RPMI7951 (cell line): ENCODE data around the gene ARPP19. TPM values are rescaled to one million over a fixed set of nuclear protein-coding genes. Genes with fewer than 3 reads are reported as not detected.
"Not testable (repeated sequence)": the region's sequence is repeated elsewhere in the genome, so short reads cannot be mapped to it uniquely, and the experiment has no call there.

ENCODE experiments used
- DNase-seq: peaks from one replicate; pipeline ENCODE4 v3.0.0-alpha.2; 2012; ENCODE audit warnings: low read depth
- total RNA-seq: library from RNA; depleted of rRNA; stranded (reverse); fragments of >200 nt; shearing (Covaris generic); gene quantifications from 2 replicates; pipeline ENCODE4 v1.2.3, GENCODE V29; 2014

ARPP19 gene
- total RNA-seq, 1 experiment from 2014 or later, result 177 TPM

- DNase-seq, result no peak
Measured at GRCh38 chr15:52551762-52552161, 17.1 kb downstream of the ARPP19 start.

DNA sequence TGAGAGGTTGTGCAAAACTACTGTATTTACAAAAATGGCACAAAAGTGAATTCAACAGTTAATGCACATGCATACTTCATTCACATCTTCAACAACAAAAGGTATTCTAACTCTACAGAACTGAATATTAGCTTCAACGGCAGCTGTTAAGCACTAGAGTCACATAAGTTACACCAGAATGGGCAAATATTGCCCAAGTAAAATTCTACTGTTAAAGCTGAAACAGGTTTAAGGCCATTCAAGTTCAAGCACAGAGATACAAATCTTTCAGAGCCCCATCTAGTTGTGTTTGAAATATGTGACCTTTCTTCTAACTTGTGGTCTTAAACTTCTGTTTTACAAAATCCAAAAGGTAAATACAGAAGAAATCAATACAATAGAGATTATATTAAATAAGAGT is 17.6 kb downstream of the ARPP19 start:
- not testable (repeated sequence) for DNase-seq

DNA sequence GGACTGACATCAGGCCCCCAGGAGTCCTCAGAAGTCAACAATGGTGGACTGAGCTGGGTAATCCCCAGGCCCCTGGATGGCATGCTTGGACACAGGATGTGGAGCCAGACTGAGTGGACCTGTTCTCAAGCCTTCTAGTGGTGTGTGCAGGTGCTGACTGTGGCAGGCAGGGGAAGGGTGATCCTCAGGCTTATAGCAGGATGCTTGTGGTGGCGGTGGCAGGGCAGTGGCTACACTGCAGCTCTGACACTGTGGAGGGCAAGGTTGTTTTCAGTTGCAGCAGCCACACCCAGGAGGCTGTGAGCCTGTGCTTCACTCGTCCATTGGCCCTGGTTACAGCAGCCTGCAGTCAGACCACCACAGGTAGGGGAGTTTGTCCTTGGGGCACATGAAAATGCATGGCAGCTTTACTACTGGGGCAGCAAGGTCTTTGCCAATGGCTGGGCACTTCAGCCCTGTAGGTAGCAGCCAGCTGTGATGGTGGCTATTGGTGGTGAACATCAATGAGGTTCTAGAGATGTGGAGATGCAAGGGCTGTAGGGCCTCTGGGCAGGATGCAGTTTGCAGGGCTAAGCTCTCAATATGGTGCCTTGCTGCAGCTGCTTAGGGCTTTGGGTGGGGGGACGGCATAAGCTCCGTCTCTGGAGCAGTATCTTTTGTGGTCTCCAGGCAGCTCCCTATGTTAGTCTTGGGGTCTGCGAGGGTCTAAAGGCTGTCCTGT is 22.6 kb downstream of the ARPP19 start:
- DNase-seq, result no peak

DNA sequence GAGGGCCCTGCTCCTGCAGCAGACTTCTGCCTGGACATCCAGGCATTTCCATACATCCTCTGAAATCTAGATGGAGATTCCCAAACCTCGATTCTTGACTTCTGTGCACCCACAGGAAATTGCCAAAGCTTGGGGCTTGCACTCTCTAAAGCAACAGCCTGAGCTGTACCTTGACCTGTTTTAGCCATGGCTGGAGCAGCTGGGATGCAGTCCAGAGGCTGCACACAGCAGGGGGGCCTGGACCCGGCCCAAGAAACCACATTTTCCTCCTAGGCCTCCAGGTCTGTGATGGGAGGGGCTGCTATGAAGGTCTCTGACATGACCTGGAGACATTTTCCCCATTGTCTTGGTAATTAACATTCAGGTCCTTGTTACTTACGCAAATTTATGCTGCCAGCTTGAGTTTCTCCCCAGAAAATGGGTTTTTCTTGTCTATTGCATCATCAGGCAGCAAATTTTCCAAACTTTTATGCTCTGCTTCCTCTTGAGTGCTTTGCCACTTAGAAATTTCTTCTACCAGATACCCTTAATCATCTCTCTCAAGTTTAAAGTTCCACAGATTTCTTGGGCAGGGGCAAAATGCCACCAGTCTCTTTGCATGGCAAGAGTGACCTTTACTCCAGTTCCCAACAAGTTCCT is 28.3 kb downstream of the ARPP19 start:
- DNase-seq, result no peak

GRCh38 chr15:52537459-52537858 is 31.4 kb downstream of the ARPP19 start:
- no peak for DNase-seq

DNA sequence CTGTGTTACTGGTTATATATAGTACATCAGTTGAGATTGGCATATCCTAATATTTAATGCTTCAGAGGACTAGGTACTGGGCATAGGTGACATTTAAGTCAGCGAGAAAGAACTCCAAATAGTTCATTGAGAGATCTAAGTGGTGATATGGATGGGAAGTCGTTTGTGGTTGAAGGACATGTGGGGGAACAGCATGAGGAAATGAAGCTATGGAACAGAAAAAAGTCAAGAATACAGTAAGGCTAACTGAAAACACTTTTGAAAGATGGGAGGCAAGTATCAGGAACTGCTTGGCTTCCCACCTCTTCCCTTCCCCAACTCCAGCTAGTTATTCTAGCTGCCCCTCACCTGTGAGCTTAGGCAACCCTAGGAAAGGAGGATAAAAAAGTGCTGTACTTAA is 36.4 kb downstream of the ARPP19 start:
- no peak for DNase-seq

DNA sequence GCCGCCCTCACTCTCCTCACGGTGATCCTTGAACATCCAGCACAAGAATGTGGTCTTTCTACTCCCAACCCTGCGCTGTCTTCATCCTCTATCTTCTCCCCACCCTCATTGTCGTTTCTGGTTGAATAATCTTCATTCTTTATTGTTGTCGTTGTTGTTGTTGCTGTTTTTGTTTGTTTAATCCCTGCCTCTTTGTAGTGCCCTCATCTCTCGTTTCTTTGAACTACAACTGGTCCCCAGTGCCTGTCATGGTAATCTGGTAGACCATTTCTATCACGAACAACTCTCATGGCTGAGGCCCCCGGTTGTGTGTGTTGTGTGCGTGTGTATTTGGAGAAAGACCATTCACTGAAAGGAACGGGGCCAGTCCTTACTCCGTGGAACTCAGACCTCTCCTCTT is 38.9 kb downstream of the ARPP19 start:
- no peak for DNase-seq

- DNase-seq, result no peak
Measured at GRCh38 chr15:52529341-52529924, 39.4 kb downstream of the ARPP19 start.

DNA sequence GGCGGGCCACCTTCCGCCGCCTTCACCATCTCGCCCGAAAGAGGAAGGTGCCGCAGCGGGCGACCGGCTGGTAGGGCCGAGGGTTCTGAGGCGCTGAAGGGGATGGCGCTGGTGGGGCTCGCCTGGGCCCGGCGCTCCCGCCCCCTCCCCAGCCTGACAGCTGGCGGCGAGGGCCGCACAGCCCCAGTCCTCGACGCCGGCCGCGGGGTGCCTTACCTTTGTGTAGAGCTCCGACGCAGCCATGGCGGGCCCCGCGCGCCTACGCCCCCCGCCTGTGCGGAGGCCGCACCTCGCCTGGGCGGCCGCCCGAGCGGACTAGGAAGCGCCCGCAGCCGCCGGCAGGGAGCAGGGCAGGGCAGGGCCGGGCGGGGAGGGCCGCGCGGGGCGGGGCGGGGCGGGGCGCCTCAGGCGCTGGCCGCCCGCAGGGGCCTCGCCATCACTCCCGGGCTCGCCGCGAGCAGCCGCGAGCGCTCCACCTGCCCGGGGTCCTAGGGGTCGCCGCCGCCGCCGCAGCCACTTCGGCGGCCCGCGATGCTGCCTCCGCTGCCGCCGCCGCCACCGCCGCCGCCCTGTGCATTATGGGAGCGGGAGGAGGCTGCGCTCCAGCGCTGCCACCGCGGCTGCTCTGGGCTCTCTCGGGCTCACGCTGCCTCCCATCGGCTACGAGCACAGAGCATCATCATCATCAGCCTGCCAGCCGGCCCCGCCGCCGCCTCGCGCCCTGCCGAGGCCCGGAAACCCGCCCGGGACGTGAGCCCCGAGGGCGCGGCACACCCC is 40.1 kb downstream of the ARPP19 start, which contains the start of gene MYO5A:
Gene MYO5A (minus strand): TSS at position 317 of the 777 bp plus-strand sequence. CDS start 74 bp downstream, at position 243.
- DNase-seq, result peak; percentile 84

DNA sequence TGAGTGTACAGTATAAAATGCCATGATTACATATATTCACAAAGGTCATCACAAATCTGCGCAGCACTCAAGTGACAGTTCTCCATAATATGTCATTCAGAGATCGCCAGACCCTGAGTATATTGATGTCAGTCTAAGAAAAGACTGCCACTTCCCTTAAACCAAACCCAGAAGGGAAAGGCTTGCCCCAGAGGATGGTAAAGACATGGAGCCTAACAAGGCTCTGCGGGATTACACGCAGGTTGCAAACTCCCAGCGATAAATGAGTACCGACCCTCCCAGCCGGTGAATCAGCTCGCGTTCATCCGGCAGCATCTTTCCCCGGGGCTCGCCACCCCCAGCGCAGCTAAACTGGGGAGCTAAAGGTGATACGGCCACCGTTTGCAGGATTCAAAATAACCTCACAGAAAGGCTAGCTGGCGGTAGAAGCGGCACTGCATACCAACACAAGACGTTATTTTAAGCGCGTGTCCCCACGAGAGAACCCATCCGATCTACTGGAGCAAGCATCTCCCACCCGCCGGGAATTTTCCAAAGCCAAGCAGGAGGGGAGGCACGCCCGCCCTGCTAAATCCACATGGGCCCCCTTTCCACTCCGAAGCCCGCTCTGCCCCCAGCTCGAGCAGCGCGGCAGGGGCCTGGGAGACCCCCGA is 40.8 kb downstream of the ARPP19 start:
- peak; percentile 56 for DNase-seq

GRCh38 chr15:52527196-52527910 is 41.5 kb downstream of the ARPP19 start:
- no peak for DNase-seq

- DNase-seq, result no peak
Measured at GRCh38 chr15:52524223-52525136, 44.4 kb downstream of the ARPP19 start.

- no peak for DNase-seq
Measured at GRCh38 chr15:52523647-52524046, 45.2 kb downstream of the ARPP19 start.

GRCh38 chr15:52523192-52523591 is 45.6 kb downstream of the ARPP19 start:
- peak; percentile 67 for DNase-seq

DNA sequence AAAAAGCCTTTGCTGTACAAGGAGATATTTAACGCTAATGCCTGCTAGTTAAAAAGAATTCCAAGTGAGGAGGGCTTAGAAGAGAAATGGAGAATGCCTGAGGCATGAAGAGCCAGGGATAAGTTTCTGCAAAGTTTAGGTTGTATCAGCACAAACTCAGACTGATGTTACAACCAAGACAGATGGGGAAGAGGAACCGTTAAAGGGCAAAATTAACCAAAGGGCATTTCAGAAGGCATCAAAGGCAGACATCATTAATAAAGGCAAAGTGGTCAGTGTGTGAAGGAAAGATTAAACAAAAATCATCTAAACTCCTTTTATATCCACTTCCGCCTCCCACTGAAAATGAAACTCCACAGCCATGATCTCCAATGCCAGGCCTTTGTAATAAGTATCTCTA is 47.1 kb downstream of the ARPP19 start:
- no peak for DNase-seq

GRCh38 chr15:52520421-52520820 is 48.4 kb downstream of the ARPP19 start:
- DNase-seq, result no peak

DNA sequence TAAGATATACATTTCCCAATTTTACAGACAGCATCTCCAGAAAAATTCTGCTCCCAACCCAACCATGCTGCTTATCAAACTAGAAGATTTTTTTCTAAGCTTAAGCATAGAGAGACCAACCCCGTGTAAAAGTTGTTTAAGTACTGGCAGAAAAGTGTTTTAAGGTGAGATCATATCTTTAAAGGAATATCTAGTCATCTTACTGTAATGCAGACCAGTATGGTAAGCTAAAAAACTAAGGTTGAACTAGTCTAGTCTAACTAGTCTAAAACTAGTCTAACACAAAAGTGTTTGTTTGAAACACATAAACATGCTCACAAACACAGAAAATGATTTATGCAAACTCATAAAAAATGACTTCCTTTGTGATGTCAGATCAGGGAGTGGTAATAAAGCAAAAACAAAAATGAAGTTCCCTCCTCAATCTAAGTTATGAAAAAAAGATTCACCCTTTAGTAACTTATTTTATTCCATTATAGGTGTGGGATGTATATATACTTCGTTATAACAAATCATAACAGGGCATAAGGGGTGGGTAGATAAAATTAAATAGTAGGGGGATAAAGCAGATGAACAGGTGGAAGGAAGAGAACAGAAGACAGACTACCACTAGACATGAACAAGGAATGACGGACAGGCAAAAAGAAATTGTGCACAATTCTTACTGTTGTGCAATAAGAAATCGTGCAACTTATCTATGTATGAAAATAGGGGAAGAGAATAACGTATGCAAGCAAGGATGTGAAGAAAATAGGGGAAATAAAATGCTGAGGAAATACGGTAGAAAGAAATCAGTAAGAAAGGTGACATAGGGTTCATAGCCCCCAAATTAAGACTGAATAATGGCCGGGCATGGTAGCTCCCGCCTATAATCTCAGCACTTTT is 50.1 kb downstream of the ARPP19 start:
- no peak for DNase-seq

DNA sequence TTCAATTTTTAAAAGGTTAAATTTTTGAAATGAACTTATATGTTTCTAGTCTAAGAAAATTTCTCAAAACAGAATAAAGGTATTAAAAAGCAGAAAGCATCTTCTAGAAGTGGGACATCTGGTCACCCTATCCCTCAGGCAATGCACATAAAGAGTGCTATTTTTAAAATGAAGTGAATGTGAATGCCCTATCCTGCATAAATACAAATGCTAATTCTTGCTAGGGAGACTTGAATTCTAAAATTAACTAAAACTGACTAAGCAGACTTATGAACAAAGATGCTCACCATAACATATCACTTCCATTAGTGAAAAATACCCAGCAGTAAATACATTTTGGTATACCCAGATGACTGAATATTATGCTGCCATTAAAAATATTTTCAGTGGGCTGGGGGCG is 51.8 kb downstream of the ARPP19 start:
- DNase-seq, result no peak

- no peak for DNase-seq
Measured at GRCh38 chr15:52515343-52515742, 53.5 kb downstream of the ARPP19 start.
